HG03575 (cell line): ENCODE results near the gene RFTN2.
"Not testable (repeated sequence)": the region's sequence is repeated elsewhere in the genome, so short reads cannot be mapped to it uniquely, and the experiment has no call there.

Source experiments
- ATAC-seq: cut with Tn5 transposase; IDR thresholded peaks from one replicate; pipeline ENCODE4 v1.9.1; 2021; ENCODE audit not compliant: unreplicated experiment, insufficient number of reproducible peaks, low FRiP score; ENCODE audit errors: extremely low read depth

The RFTN2 gene

GRCh38 chr2:197675246-197675645 is at the start of gene RFTN2:
Gene RFTN2, minus strand, starts transcription at chr2:197675587. Its CDS starts 129 bp downstream, at chr2:197675458.
- ATAC-seq: no peak

- ATAC-seq: no peak
These were observed 42.5 kb upstream of the RFTN2 start for GRCh38 chr2:197717863-197718262.

- ATAC-seq: no peak
These were observed 37.9 kb upstream of the RFTN2 start for GRCh38 chr2:197713271-197713670.

- no peak for ATAC-seq
These were observed 36.2 kb upstream of the RFTN2 start for GRCh38 chr2:197711578-197711977.

- ATAC-seq: peak; percentile 60
These were observed 35.1 kb upstream of the RFTN2 start for GRCh38 chr2:197710424-197711042.

- ATAC-seq: not testable (repeated sequence)
These were observed 33.8 kb upstream of the RFTN2 start for GRCh38 chr2:197709140-197709539.

- no peak for ATAC-seq
These were observed 32.9 kb upstream of the RFTN2 start for GRCh38 chr2:197708331-197708730.

GRCh38 chr2:197707316-197708213 is 32.2 kb upstream of the RFTN2 start:
- ATAC-seq: no peak

- no peak for ATAC-seq
These were observed 31.4 kb upstream of the RFTN2 start for GRCh38 chr2:197706839-197707207.

- no peak for ATAC-seq
These were observed 30.8 kb upstream of the RFTN2 start for GRCh38 chr2:197705912-197706838.

GRCh38 chr2:197705121-197705911 is 29.9 kb upstream of the RFTN2 start, which contains the start of gene MARS2:
Gene MARS2, plus strand, starts transcription at chr2:197705369. Its CDS starts 37 bp downstream, at chr2:197705406.
- peak; percentile 45 for ATAC-seq

- peak; percentile 24 for ATAC-seq
These were observed 29.2 kb upstream of the RFTN2 start for GRCh38 chr2:197704434-197705120.

GRCh38 chr2:197700960-197701359 is 25.6 kb upstream of the RFTN2 start:
- no peak for ATAC-seq

GRCh38 chr2:197699724-197700123 is 24.3 kb upstream of the RFTN2 start:
- not testable (repeated sequence) for ATAC-seq

GRCh38 chr2:197696571-197696970 is 21.2 kb upstream of the RFTN2 start:
- ATAC-seq: not testable (repeated sequence)

- not testable (repeated sequence) for ATAC-seq
These were observed 20.6 kb upstream of the RFTN2 start for GRCh38 chr2:197695971-197696370.

GRCh38 chr2:197695206-197695605 is 19.8 kb upstream of the RFTN2 start:
- ATAC-seq: not testable (repeated sequence)

GRCh38 chr2:197677483-197677882 is 2.1 kb upstream of the RFTN2 start:
- no peak for ATAC-seq
